ENCODE data around the gene ACTL9.
"Not testable (repeated sequence)": the region's sequence is repeated elsewhere in the genome, so short reads cannot be mapped to it uniquely, and the experiment has no call there.

The ACTL9 gene

GRCh38 chr19:8698433-8699063 lies at the start of gene ACTL9:
Gene ACTL9 (minus strand): TSS chr19:8698795. CDS start chr19:8698701, 94 bp downstream.
- no peak for DNase-seq (ENCODE audit: low read depth)

GRCh38 chr19:8739291-8740065 lies 40.9 kb upstream of the ACTL9 start:
- not testable (repeated sequence) for DNase-seq (ENCODE audit: low read depth)

GRCh38 chr19:8738377-8738776 lies 39.8 kb upstream of the ACTL9 start:
- DNase-seq (ENCODE audit: low read depth): no peak

- DNase-seq (ENCODE audit: low read depth): no peak
Measured at GRCh38 chr19:8731428-8732169, 33.0 kb upstream of the ACTL9 start.

GRCh38 chr19:8724276-8724675 lies 25.7 kb upstream of the ACTL9 start:
- no peak for DNase-seq (ENCODE audit: low read depth)

GRCh38 chr19:8722032-8722431 lies 23.4 kb upstream of the ACTL9 start:
- no peak for DNase-seq (ENCODE audit: low read depth)

GRCh38 chr19:8721334-8721733 lies 22.7 kb upstream of the ACTL9 start, which contains the start of gene OR2Z1:
Gene OR2Z1 (plus strand): TSS chr19:8721634. CDS start chr19:8731029, 9,395 bp downstream.
- no peak for DNase-seq (ENCODE audit: low read depth)

GRCh38 chr19:8710337-8710736 lies 11.7 kb upstream of the ACTL9 start:
- not testable (repeated sequence) for DNase-seq (ENCODE audit: low read depth)

- DNase-seq (ENCODE audit: low read depth): peak; percentile 18
Measured at GRCh38 chr19:8705742-8706141, 7.1 kb upstream of the ACTL9 start.

GRCh38 chr19:8705304-8705703 lies 6.7 kb upstream of the ACTL9 start:
- not testable (repeated sequence) for DNase-seq (ENCODE audit: low read depth)

- DNase-seq (ENCODE audit: low read depth): no peak
Measured at GRCh38 chr19:8703223-8703622, 4.6 kb upstream of the ACTL9 start.

GRCh38 chr19:8702350-8702749 lies 3.8 kb upstream of the ACTL9 start:
- DNase-seq (ENCODE audit: low read depth): peak; percentile 66

- no peak for DNase-seq (ENCODE audit: low read depth)
Measured at GRCh38 chr19:8700956-8701355, 2.4 kb upstream of the ACTL9 start.

- DNase-seq (ENCODE audit: low read depth): no peak
Measured at GRCh38 chr19:8699908-8700307, 1.3 kb upstream of the ACTL9 start.

GRCh38 chr19:8697671-8698432 lies 743 bp downstream of the ACTL9 start:
- DNase-seq (ENCODE audit: low read depth): no peak

GRCh38 chr19:8696993-8697392 lies 1.6 kb downstream of the ACTL9 start:
- no peak for DNase-seq (ENCODE audit: low read depth)

GRCh38 chr19:8695911-8696310 lies 2.7 kb downstream of the ACTL9 start:
- no peak for DNase-seq (ENCODE audit: low read depth)

GRCh38 chr19:8695501-8695900 lies 3.1 kb downstream of the ACTL9 start:
- no peak for DNase-seq (ENCODE audit: low read depth)

GRCh38 chr19:8690753-8691539 lies 7.6 kb downstream of the ACTL9 start:
- DNase-seq (ENCODE audit: low read depth): no peak

- DNase-seq (ENCODE audit: low read depth): no peak
Measured at GRCh38 chr19:8688930-8689329, 9.7 kb downstream of the ACTL9 start.

GRCh38 chr19:8686549-8686948 lies 12.0 kb downstream of the ACTL9 start:
- no peak for DNase-seq (ENCODE audit: low read depth)
